OCI-LY7 (cell line): ENCODE results near the gene SMYD3. TPM values are rescaled to one million over a fixed set of nuclear protein-coding genes. Genes with fewer than 3 reads are reported as not detected.

Experiments used
- BruUV-seq: library from RNA; stranded (reverse); fragments of 400-500 nt; replicated peaks from 2 replicates; lab custom pipeline; 2021; lab: Mats Ljungman, UMichigan
- CTCF ChIA-PET: fragments of 300-600 bp; sonication (Branson Sonifier 250); formaldehyde crosslinking; loops from one replicate; lab custom pipeline; 2022; ENCODE audit warnings: antibody characterized with exemption; ENCODE audit not compliant: unreplicated experiment; lab: Charles Lee
- POLR2A ChIA-PET: fragments of 300-600 bp; sonication (Branson Sonifier 250); formaldehyde crosslinking; loops from one replicate; lab custom pipeline; 2022; ENCODE audit warnings: antibody characterized with exemption; lab: Charles Lee
- DNase-seq: peaks from one replicate; pipeline ENCODE4 v3.0.0-alpha.2; 2015; ENCODE audit warnings: low spot score
- H2AFZ ChIP-seq: fragments of 200-600 bp; sonication (generic), shearing (Covaris generic); 2 replicates; pipeline ENCODE4 v1.6.1; 2014; ENCODE audit warnings: mild to moderate bottlenecking, antibody characterized with exemption, low read length, moderate library complexity
- H3K27ac ChIP-seq: fragments of 200-600 bp; sonication (generic); 2 replicates; pipeline ENCODE4 v1.5.1; 2014; ENCODE audit warnings: mixed run types, low read depth, mild to moderate bottlenecking, moderate library complexity, low read length, inconsistent platforms; ENCODE audit not compliant: poor library complexity, severe bottlenecking
- H3K36me3 ChIP-seq: fragments of 200-600 bp; sonication (generic); 2 replicates; pipeline ENCODE4 v1.6.1; 2014; ENCODE audit warnings: mild to moderate bottlenecking, antibody characterized with exemption, low read length, moderate library complexity, mixed read lengths; ENCODE audit not compliant: insufficient read depth
- H3K4me1 ChIP-seq: fragments of 200-600 bp; sonication (generic); 2 replicates; pipeline ENCODE4 v1.5.1; 2014; ENCODE audit warnings: mild to moderate bottlenecking, low read length; ENCODE audit not compliant: insufficient read depth, poor library complexity, severe bottlenecking
- H3K4me2 ChIP-seq: fragments of 200-600 bp; sonication (generic); 2 replicates; pipeline ENCODE4 v1.6.1; 2014; ENCODE audit warnings: mild to moderate bottlenecking, low read length
- H3K4me3 ChIP-seq: fragments of 200-600 bp; sonication (generic); 2 replicates; pipeline ENCODE4 v1.5.1; 2014; ENCODE audit warnings: mild to moderate bottlenecking, low read depth, low read length; ENCODE audit not compliant: poor library complexity, severe bottlenecking
- H3K79me2 ChIP-seq: fragments of 200-600 bp; sonication (generic); 2 replicates; pipeline ENCODE4 v1.6.1; 2016; ENCODE audit warnings: low read depth, mild to moderate bottlenecking, low read length, moderate library complexity, mixed read lengths; ENCODE audit not compliant: insufficient read depth
- H3K9me2 ChIP-seq: fragments of 200-600 bp; sonication (generic); 2 replicates; pipeline ENCODE4 v1.6.1; 2016; ENCODE audit warnings: mild to moderate bottlenecking, low read length, mixed read lengths; ENCODE audit not compliant: insufficient read depth
- H3K9me3 ChIP-seq: fragments of 200-600 bp; sonication (generic); 2 replicates; pipeline ENCODE4 v1.6.1; 2014; ENCODE audit warnings: mild to moderate bottlenecking, mixed run types, low read length, mixed read lengths
- H4K20me1 ChIP-seq: fragments of 200-600 bp; sonication (generic); 2 replicates; pipeline ENCODE4 v1.6.1; 2014; ENCODE audit warnings: mild to moderate bottlenecking, antibody characterized with exemption, low read length, moderate library complexity, mixed read lengths; ENCODE audit not compliant: insufficient read depth
- EZH2phosphoT487 ChIP-seq: fragments of 200-600 bp; sonication (generic); IDR thresholded peaks from 2 replicates; pipeline ENCODE4 v1.6.1; 2018; ENCODE audit warnings: low read depth, borderline replicate concordance, mild to moderate bottlenecking, mixed run types, antibody characterized with exemption, low read length, moderate library complexity, mixed read lengths
- intact Hi-C: fragments of 100-400 bp; cut with micrococcal nuclease; formaldehyde crosslinking; loops from one replicate; pipeline ENCODE4 v1.10.0; 2022; ENCODE audit not compliant: unreplicated experiment
- total RNA-seq, 2 experiments: library from RNA; depleted of rRNA in 1 of 2; stranded (reverse); fragments of >200 nt in 1 of 2; shearing (Covaris generic) in 1 of 2; gene quantifications; 2 replicates each; pipeline ENCODE4 v1.2.3, GENCODE V29; 2014 to 2022
- TF ChIP-seq, protein P1 (sequence below): fragments of 200-600 bp; sonication (generic); conservative IDR thresholded peaks from 2 replicates; pipeline ENCODE4 v1.5.1; 2014; ENCODE audit warnings: mild to moderate bottlenecking, antibody characterized with exemption, low read length, moderate library complexity, mixed read lengths

The SMYD3 gene
- total RNA-seq, 2 experiments from 2014 or later, result 28.9 to 34.5 TPM

DNA sequence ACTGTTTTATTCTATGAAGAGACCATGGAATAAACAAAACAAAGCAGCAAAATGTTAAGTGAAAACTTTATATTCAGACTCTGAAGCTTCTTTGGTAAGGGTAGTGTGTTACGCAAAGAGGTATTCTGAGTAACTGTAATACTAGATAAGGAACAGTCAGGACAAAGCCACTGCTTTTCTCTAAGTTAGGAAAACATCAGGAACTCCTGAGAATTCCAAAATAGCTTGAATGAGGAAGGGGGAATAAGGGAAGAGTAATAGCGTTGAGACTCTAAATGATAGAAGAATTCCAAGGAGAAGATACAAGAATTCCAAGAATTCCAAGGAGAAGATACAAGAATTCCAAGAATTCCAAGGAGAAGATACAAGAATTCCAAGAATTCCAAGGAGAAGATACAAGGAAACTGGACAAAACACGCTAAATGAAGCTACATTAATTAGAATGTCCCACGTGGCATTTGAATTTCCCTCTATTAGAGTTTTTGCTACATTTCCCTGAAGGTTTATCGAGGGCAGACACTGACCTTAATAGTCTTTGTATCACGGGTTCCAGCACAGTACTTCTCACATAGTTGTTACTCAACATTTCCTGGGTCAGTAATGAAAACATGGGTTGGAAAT, 71.5 kb downstream of the SMYD3 start:
- H2AFZ ChIP-seq, result no peak overlapping the region
- no peaks in the 10 kb centered on the region for H3K36me3 ChIP-seq
- BruUV-seq, result no TSS peak
- H3K4me1 ChIP-seq, result peaks cover 12% of the 10 kb centered on the region
- TF ChIP-seq EZH2phosphoT487, result no peak
- TF ChIP-seq, protein P1, sequence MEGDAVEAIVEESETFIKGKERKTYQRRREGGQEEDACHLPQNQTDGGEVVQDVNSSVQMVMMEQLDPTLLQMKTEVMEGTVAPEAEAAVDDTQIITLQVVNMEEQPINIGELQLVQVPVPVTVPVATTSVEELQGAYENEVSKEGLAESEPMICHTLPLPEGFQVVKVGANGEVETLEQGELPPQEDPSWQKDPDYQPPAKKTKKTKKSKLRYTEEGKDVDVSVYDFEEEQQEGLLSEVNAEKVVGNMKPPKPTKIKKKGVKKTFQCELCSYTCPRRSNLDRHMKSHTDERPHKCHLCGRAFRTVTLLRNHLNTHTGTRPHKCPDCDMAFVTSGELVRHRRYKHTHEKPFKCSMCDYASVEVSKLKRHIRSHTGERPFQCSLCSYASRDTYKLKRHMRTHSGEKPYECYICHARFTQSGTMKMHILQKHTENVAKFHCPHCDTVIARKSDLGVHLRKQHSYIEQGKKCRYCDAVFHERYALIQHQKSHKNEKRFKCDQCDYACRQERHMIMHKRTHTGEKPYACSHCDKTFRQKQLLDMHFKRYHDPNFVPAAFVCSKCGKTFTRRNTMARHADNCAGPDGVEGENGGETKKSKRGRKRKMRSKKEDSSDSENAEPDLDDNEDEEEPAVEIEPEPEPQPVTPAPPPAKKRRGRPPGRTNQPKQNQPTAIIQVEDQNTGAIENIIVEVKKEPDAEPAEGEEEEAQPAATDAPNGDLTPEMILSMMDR, result no peak
- ChIA-PET POLR2A (interaction anchor here (0.7 to 1.0 kb wide), 2 partner anchors 32 to 102 kb away, joined by 3 read pairs; no protein-coding TSS in a partner anchor), CTCF (no interaction called here)
- DNase-seq, result no peak
- H3K9me2 ChIP-seq, result no peaks in the 10 kb centered on the region
- no peak overlapping the region for H3K4me2 ChIP-seq
- no peak overlapping the region for H3K4me3 ChIP-seq
- H3K9me3 ChIP-seq, result peaks cover 13% of the 10 kb centered on the region
- H3K27ac ChIP-seq, result no peak overlapping the region
- intact Hi-C loops, result no loop called here
- no peaks in the 10 kb centered on the region for H3K79me2 ChIP-seq
- no peaks in the 10 kb centered on the region for H4K20me1 ChIP-seq

DNA sequence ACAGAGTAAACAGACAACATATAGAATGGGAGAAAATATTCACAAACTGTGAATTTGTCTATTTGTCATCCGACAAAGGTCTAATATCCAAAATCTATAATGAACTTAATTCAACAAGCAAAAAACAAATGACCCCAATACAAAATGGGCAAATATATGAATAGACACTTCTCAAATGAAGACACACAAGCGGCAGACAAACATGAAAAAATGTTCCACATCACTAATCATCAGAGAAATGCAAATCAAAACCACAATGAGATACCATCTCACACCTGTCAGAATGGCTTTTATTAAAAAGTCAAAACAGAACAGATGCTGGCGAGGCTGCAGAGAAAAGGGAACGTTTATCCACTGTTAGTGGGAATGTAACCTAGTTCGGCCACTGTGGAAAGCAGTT, 72.7 kb downstream of the SMYD3 start:
- BruUV-seq, result no TSS peak
- intact Hi-C loops, result no loop called here
- POLR2A ChIA-PET, result interaction anchor here (0.6 kb wide), 1 partner anchor 34 kb away, joined by 3 read pairs; no protein-coding TSS in a partner anchor
- no peak overlapping the region for H2AFZ ChIP-seq
- no peaks in the 10 kb centered on the region for H3K36me3 ChIP-seq
- H3K27ac ChIP-seq, result no peak overlapping the region
- CTCF ChIA-PET, result no interaction called here
- H3K4me3 ChIP-seq, result no peak overlapping the region
- H3K9me2 ChIP-seq, result no peaks in the 10 kb centered on the region
- H4K20me1 ChIP-seq, result no peaks in the 10 kb centered on the region
- H3K4me1 ChIP-seq, result peaks cover 12% of the 10 kb centered on the region
- TF ChIP-seq, protein P1, result no peak
- TF ChIP-seq EZH2phosphoT487, result no peak
- no peaks in the 10 kb centered on the region for H3K79me2 ChIP-seq
- peaks cover 13% of the 10 kb centered on the region for H3K9me3 ChIP-seq
- H3K4me2 ChIP-seq, result no peak overlapping the region
- DNase-seq, result peak; percentile 10
